Prostate gland (tissue), 2 donors: ENCODE measurements around the gene SELE.

Experiments used
- CTCF ChIP-seq, 4 experiments: fragments of 200-600 bp in 2 of 4; fragments of 450-650 bp in 2 of 4; sonication (generic) in 2 of 4; IDR thresholded peaks; 1 replicate in 3 of 4; 2 replicates in 1 of 4; pipeline ENCODE4 v1.5.1; 2016 to 2019; ENCODE audit warnings: antibody characterized with exemption in 4 of 4, mild to moderate bottlenecking in 2 of 4, moderate library complexity in 2 of 4
- POLR2AphosphoS5 ChIP-seq: sonication (generic); formaldehyde crosslinking; IDR thresholded peaks from one replicate; pipeline ENCODE4 v1.6.1; 2017; ENCODE audit warnings: antibody characterized with exemption

- no peak for TF ChIP-seq CTCF (IDR thresholded peaks at IDR 0.05)
- no peak for TF ChIP-seq POLR2AphosphoS5
These were observed 25.8 kb downstream of the SELE start for GRCh38 chr1:169707912-169708604.
